HG02970 (cell line): Measurements from ENCODE around the gene HSDL1.
"Not testable (repeated sequence)": the region's sequence is repeated elsewhere in the genome, so short reads cannot be mapped to it uniquely, and the experiment has no call there.

Source experiments
- ATAC-seq: cut with Tn5 transposase; IDR thresholded peaks from one replicate; pipeline ENCODE4 v1.9.1; 2021; ENCODE audit warnings: mild to moderate bottlenecking, moderate library complexity, moderate number of reproducible peaks; ENCODE audit not compliant: unreplicated experiment, low FRiP score

The HSDL1 gene

DNA sequence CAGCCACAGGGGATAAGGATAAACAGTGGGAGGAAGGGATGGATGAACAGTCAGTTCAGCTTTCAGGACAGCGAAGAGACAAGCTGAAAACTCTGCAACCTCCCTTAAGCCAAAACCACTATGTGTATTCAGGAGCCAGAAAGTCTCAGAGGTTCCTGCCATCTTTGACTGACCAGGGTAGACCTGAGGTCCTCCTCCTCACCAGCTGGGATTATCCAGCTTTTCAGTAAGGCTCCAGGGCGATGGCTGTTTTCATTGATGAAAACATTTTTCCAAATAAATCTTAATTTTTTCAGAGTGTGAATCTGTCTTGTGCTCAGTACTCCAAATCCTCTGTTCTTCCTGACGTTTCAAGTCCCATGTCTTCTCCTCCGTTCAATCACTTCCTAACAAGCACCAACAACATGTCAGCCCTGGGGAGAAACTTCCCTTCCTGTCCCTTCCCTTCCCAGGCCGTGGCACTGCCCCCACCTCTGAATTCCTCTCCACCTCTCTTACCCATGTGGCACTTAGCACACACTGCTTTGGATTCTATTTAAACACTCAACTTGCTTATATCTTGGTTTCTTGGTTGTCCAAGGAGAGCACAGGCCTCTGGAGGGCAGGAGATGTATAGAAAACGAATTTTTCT is 5.2 kb downstream of the HSDL1 start:
- no peak for ATAC-seq

DNA sequence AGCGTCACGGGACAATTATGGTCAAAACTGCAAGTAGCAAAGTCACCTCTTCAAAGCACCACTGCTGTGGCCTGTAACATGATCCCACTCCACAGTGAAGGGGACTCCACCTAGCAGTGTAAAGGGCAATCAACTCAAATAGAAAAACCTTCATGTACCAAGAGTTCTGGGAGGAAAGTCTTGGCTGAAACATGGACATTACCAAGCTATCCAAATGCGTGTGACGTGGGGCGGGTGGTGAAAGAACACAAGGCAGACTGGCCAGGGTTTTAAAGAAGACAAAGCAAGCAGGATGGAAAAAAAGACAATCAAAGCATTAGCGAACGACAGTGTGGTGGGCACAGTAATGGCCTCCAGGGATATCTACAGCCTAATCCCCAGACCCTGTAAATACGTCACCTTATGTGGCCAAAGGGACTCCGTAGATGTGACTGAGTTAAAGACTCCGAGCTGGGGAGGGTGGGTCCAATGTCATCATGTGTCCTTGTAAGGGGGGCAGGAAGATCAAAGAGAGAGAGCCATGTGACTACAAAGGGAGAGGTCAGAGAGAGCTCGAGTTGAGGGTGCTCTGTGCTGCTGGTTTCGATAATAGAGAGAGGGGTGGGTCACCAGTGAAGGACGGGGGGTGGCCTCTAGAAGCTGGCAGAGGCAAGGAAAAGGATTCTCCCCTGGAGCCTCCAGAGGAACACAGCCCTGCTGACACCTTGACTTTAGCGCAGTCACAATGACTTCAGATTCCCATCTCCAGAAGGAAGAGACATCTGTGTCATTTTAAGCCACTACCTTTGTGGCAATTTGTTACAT is 6.0 kb downstream of the HSDL1 start:
- no peak for ATAC-seq

- no peak for ATAC-seq
Observed at GRCh38 chr16:84138500-84138823, 6.5 kb downstream of the HSDL1 start.

- no peak for ATAC-seq
Observed at GRCh38 chr16:84137769-84138357, 7.1 kb downstream of the HSDL1 start.

DNA sequence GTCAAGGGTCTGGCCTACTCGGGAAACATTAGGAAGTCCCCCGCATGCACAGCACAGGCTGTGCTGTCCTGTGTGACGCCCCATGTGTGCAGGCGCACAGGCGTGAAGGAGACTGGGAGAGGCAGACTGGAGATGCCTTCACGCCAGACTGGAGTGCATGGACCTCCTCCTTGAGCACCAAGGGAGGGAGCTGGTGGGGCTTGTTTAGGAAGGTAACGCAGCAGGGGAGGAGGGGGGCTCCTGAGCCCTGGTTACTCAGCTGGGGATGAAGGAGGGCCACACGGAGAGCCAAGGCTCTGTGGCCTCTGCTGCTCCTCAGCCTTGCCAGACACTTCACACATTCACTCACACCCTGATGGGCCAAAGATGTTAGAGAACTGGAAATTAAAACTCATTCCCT is 7.7 kb downstream of the HSDL1 start:
- ATAC-seq: no peak

GRCh38 chr16:84136331-84137125 is 8.4 kb downstream of the HSDL1 start:
- ATAC-seq: no peak

DNA sequence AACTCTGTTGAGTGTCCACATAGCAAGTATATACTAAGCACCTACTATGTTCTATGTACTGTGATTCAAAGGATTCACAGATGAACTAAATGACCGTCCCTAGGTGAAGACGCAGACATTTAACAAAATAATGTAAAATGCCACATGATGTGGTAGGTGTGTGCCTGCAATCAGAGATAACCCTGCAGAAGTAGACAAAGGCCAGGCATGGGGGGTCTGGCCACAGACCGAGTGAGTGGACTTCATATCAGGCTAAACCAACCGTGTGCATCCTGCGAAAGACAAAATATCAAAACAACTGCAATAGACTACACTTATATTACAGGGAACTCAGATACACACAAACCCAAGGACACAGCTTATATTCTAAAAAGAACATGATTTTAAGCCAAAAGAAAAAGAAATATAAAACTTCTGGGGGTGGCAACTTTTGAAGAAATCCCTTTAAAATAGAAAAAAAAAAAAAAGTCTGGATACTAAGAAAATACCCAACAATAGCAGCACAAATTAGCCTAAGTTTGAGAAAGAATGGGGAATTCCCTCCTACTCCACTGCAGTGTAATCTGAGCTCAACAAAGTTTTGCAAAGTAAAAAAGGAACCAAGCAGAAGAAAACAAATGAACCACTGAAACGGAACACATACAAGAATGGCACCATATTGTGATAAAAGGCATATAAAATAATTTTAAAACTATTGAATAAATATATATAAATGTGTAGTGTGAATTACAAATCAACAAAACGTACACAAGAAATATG is 12.3 kb downstream of the HSDL1 start:
- ATAC-seq: no peak

GRCh38 chr16:84131117-84131516 is 13.9 kb downstream of the HSDL1 start:
- no peak for ATAC-seq

DNA sequence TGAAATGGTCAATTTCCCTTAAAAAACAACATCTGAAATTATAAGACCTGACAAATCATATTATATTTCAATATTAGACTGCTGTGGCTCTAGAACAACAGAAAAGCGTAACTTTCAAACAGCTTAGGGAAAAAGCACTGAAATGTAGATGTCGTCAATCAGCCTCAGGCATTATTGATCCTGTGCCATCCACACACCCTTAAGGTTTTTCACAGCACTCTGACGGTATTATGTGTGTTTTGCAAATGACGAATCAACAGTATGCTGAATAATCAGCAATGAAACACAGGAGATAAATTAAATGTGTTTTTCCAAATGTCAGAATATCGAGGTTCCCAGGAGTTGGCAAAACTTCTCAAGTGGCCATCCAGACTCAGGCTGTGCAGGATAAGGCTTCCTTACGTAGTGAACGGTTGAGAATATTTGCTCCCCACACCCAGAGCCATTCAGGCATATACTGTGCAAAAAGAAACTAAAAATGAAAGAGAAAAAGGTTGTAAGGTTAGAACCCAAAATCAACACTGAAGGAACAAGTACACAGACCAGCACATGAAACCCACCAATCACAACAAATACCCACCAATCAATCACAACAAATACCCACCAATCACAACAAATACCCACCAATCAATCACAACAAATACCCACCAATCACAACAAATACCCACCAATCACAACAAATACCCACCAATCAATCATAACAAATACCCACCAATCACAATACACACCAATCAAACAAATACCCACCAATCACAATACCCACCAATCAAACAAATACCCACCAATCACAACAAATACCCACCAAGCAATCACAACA is 20.5 kb downstream of the HSDL1 start:
- ATAC-seq: no peak

- ATAC-seq: no peak
Observed at GRCh38 chr16:84121007-84121406, 24.0 kb downstream of the HSDL1 start.

DNA sequence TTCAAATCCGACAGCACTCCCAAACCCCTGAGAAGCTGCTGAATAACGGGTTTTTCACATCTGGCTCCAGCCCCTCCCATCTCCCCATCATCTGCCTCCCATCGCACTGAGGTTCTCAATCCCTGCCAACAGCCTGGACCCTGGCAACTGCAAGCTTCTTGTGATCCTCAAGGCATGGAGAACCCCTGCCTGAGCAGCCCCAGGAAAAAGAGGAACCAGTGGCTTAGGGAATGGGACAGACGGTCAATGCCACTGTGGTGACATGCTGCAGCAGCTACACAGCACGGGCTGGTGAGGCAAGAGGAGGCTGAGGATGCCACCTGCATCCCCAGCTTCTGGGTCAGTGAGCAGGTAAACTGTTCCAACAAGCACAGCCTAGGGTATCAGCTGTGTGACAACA is 25.0 kb downstream of the HSDL1 start:
- no peak for ATAC-seq

- ATAC-seq: no peak
Observed at GRCh38 chr16:84119368-84119767, 25.6 kb downstream of the HSDL1 start.

DNA sequence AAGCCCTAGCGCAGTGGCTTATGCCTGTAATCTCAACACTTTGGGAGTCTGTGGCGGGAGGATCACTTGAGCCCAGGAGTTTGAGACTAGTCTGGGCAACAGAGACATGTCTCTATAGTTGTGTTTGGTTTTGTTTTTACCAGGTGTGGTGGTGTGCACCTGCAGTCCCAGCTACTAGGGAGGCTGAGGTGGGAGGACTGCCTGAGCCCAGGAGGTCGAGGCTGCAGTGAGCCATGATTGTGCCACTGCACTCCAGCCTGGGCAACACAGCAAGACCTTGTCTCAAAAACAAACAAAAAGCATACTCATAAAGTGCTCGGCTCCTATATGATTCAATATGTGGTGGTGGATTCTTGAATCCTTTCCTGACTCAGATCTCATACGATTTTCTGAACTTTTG is 26.7 kb downstream of the HSDL1 start:
- not testable (repeated sequence) for ATAC-seq

DNA sequence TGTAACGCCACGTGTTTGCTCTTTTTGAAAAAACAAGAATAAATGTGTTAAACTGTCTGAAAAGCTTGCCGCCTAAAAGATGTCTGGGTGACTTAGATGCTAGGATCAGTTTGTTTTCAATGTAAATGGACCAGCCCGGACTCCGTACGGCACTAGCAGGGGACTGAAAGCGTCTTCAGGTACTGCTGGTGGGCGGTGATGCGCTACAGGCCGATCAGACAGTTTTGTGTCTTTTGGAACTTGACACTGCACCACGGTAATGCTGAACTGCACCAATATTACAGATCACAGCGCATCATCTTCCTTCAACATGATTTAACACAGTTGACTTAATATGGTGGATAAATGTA is 27.5 kb downstream of the HSDL1 start:
- no peak for ATAC-seq

DNA sequence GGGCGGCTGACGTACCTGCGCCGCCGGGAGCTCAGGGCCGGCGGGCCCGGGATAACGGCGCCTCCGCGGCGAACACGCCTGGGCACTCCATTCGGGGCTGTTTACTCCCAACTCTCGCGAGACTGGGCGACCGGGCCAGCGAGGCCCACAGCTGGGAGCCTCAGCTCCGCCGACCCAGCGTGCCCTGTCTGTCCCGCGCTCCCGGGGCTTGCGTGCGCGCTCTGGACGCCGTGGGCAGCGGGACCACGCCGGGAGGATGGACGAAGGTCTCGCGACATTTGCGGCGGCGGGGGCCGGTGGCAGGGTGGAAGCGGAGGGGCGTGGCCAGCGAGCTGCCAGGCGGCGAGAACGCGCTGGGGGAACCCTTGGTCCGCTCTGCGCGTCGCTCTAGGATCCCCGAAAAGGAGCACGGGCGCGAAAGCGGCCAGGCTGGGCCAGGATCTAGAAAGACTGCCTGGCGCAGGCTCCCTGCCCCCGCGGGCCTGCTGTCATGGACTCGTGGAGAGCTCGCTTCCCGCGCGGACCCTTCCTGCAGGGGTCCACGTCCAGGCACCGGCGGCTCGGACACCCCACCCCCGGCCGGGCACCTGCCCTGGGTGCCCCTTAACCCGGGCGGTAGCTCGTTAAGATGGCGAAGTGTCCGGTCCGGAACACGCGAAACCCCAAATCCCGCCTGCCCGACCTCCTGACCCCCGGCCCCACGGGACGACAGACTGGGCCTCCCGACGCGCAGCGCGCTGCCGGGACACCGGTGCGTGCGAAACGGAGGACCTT is 28.1 kb downstream of the HSDL1 start, which contains the start of gene MBTPS1:
TSS of gene MBTPS1 (minus strand) at position 223 of the 774 bp plus-strand sequence. CDS start 15,159 bp downstream, outside the sequence.
- ATAC-seq: peak; percentile 93

- ATAC-seq: no peak
Observed at GRCh38 chr16:84115919-84116719, 28.9 kb downstream of the HSDL1 start.

GRCh38 chr16:84111949-84112348 is 33.0 kb downstream of the HSDL1 start:
- ATAC-seq: not testable (repeated sequence)

DNA sequence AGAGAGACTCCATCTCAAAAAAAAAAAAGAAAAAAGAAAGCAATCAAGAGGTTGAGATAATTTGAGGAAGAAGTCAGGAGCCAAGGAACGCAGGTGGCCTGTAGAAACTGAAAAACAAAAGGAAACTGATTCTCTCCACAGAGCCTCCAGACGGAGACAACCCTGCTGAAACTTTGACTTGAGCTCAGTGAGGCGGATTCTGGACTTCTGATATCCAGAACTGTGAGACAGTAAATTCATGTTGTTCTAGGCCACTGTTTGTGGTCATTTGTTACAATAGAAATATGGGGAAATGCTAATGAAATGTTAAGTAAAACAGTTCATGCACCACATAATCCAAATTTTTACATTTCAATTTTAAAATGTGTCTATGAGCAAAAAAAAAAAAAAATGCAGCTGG is 33.5 kb downstream of the HSDL1 start:
- ATAC-seq: no peak
